Measurements from ENCODE around the gene RPGR.

The RPGR gene

GRCh38 chrX:38256019-38256418 is 71.3 kb downstream of the RPGR start:
- TF ChIP-seq, protein P1, sequence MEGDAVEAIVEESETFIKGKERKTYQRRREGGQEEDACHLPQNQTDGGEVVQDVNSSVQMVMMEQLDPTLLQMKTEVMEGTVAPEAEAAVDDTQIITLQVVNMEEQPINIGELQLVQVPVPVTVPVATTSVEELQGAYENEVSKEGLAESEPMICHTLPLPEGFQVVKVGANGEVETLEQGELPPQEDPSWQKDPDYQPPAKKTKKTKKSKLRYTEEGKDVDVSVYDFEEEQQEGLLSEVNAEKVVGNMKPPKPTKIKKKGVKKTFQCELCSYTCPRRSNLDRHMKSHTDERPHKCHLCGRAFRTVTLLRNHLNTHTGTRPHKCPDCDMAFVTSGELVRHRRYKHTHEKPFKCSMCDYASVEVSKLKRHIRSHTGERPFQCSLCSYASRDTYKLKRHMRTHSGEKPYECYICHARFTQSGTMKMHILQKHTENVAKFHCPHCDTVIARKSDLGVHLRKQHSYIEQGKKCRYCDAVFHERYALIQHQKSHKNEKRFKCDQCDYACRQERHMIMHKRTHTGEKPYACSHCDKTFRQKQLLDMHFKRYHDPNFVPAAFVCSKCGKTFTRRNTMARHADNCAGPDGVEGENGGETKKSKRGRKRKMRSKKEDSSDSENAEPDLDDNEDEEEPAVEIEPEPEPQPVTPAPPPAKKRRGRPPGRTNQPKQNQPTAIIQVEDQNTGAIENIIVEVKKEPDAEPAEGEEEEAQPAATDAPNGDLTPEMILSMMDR (conservative IDR thresholded peaks at IDR 0.05; ENCODE audit: control insufficient read depth, insufficient read depth, low read depth, low read length), result no peak
- H3K4me3 ChIP-seq (ENCODE audit: control insufficient read depth, low read depth, low read length), result no peak overlapping the region
- DNase-seq (ENCODE audit: low read depth), result no peak

DNA sequence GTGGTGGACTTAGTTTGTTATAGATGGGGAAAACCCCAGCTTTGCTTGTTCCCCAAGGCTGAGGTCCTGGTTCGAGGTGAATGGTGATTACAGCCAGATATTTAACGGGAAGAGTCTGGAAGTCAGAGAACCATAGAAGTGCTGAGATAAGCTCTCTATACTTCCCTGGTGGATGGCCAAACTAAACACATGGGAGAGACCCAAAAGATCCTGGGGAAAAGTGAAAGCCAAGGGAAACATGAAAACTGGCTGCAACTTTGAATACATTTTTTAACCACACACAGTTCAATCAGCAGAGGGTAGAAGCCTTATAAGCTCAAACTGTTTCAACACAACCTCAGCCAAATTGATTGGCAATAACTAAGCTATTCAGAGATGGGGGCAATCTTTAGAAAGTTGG is 77.3 kb downstream of the RPGR start:
- DNase-seq (ENCODE audit: low read depth), result peak; percentile 36
- H3K4me3 ChIP-seq (ENCODE audit: control insufficient read depth, low read depth, low read length), result no peak overlapping the region
- TF ChIP-seq, protein P1 (conservative IDR thresholded peaks at IDR 0.05; ENCODE audit: control insufficient read depth, insufficient read depth, low read depth, low read length), result no peak

DNA sequence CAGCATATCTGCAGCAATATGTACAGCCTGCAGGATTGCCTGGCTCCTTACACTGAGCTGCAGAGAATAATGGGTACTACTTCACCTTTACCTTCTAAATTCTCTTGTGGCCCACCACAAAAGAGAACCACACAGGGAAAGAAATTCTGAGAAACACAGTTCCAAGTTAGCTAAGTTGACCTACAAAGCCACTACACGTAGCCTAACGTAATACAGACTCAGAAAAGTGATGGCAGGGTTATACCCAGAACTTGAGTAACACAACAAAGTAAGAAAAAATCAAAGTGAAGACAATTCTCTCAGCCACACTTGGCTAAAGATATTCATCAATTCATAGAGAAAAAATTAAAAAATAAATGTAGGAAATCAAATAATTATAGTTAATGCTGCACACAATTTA is 80.3 kb downstream of the RPGR start:
- DNase-seq (ENCODE audit: low read depth), result no peak
- TF ChIP-seq, protein P1 (conservative IDR thresholded peaks at IDR 0.05; ENCODE audit: control insufficient read depth, insufficient read depth, low read depth, low read length), result no peak
- H3K4me3 ChIP-seq (ENCODE audit: control insufficient read depth, low read depth, low read length), result no peak overlapping the region

- TF ChIP-seq, protein P1 (conservative IDR thresholded peaks at IDR 0.05; ENCODE audit: control insufficient read depth, insufficient read depth, low read depth, low read length), result no peak
- no peak for DNase-seq (ENCODE audit: low read depth)
- no peak overlapping the region for H3K4me3 ChIP-seq (ENCODE audit: control insufficient read depth, low read depth, low read length)
Measured at GRCh38 chrX:38240541-38240940, 86.8 kb downstream of the RPGR start.

DNA sequence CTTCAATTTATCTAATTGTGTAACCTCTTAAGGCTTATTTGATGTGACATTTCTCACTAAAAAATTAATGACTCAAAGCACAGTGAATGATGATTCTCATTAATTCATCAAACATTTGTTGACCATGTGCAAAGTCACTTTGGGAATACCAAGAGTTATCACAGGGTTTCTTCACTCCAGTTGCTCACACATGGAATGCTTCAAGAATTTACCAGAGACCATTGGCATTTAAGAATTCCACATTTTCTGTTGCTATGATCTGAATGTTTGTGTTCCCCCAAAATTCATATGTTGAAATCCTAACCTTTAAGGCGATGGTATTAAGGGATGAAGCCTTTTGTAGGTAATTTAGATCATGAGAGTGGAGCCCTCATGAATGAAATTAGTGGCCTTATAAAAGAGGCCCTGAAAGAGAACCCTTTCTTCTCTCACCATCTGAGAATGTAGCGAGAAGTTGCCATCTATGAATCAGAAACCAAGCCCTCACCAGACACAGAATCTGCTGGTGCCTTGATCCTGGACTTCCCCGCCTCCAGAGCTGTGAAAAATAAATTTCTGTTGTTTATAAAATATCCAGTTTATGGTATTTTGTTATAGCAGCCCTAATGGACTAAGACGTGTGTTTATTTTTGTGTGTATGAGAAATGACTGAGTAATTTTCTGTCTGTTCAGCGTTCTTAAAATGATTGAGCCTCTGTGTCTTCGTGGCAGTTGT is 90.3 kb downstream of the RPGR start:
- H3K4me3 ChIP-seq (ENCODE audit: control insufficient read depth, low read depth, low read length), result no peak overlapping the region
- TF ChIP-seq, protein P1 (conservative IDR thresholded peaks at IDR 0.05; ENCODE audit: control insufficient read depth, insufficient read depth, low read depth, low read length), result no peak
- peak; percentile 44 for DNase-seq (ENCODE audit: low read depth)

DNA sequence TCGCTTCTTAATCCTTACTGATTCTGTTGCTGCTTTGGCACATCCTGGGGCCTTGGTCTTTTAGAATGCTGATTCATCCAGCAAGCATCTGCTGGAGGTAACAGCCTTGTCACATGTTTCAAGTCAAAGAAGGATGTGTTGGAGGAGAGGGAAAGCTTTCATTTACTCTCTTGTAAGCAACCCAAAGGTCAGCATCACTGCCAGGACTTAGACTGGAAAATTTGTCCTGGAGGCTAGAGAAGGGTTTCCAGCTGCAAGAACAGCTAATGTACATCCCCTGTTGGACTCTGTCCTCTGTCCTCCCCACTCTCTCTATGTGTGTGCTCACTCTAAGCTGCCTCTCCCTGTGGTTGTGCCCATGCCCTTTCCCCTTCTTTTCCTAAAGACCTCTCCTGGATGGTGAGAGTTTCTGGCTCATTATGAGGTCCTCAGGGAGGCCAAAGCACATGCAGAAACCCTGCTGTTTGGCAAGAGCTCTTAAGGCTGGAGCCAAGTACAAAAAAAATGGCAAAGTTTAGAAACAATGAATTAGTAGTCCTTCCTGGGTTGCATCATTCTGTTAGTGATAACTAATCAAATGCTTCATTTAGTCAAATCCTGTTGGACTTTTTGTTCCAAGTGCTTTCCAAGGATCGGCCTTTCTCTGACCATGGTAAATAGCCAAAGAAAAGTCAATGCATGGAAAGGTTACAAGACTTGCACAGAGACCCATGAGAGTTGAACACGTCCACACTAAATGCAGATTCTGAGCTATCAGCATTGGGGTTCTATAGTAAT is 93.2 kb downstream of the RPGR start:
- no peak overlapping the region for H3K4me3 ChIP-seq (ENCODE audit: control insufficient read depth, low read depth, low read length)
- peak; percentile 96 for DNase-seq (ENCODE audit: low read depth)
- TF ChIP-seq, protein P1 (conservative IDR thresholded peaks at IDR 0.05; ENCODE audit: control insufficient read depth, insufficient read depth, low read depth, low read length), result no peak
